Effector memory CD8-positive, alpha-beta T cell (primary cell): Measurements from ENCODE around the gene PGBD5.

Source experiments
- ATAC-seq: fragments of 150-1000 bp; cut with Tn5 transposase; replicated peaks from 2 replicates; pipeline ENCODE4 v1.10.0; 2021; ENCODE audit warnings: mild to moderate bottlenecking, moderate library complexity
- DNase-seq, 3 experiments: peaks; one replicate each; pipeline ENCODE4 v3.0.0; 2021
- H3K27ac Mint-ChIP-seq, 2 donors: one replicate each; pipeline ENCODE4 v1.8.0; 2022; ENCODE audit warnings: mild to moderate bottlenecking in 2 of 2, mixed read lengths in 2 of 2, moderate library complexity in 2 of 2
- H3K27me3 Mint-ChIP-seq, 2 donors: one replicate each; pipeline ENCODE4 v1.8.0; 2022; ENCODE audit warnings: mixed read lengths in 2 of 2
- H3K36me3 Mint-ChIP-seq: one replicate; pipeline ENCODE4 v1.8.0; 2022; ENCODE audit warnings: mild to moderate bottlenecking, moderate library complexity, mixed read lengths; ENCODE audit not compliant: insufficient read depth
- H3K4me1 Mint-ChIP-seq, 2 donors: one replicate each; pipeline ENCODE4 v1.8.0; 2022; ENCODE audit warnings: low read depth in 2 of 2, mixed read lengths in 2 of 2
- H3K4me3 Mint-ChIP-seq, 2 donors: one replicate each; pipeline ENCODE4 v1.8.0; 2022; ENCODE audit warnings: mild to moderate bottlenecking in 2 of 2, mixed read lengths in 2 of 2, moderate library complexity in 2 of 2
- H3K9me3 Mint-ChIP-seq, 2 donors: one replicate each; pipeline ENCODE4 v1.8.0; 2022; ENCODE audit warnings: mixed read lengths in 2 of 2

The PGBD5 gene

DNA sequence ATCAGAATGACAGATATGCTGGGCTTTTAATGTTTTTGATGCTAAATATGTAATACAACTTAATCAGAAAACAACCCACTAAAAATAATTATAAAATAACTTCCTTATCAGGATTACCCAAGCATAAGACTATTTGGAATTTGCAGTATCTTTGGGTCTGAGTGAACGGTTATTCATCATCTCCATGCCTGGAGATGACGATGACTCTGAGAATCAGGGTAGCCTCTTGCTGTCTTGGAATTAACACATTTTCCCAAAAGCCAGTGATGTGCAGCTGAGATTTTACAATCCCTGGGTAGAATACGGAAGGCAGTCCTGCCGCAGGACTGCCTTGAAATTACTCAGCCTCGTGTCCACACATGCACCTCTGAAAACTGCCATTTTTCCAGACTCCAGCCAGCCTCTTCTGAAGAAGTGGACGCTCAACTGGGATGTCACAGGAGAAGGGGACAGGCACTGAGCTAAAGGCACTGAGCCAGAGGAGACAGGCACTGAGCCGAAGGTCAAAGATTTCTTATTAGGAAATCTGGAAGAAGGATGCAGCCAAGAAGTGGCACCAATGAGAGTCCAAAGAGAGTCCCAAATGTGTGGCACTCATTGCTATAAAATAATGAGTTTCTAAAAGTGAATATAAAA, 85.5 kb downstream of the PGBD5 start:
- Mint-ChIP-seq H3K27ac (no peak overlapping the region), H3K9me3 (no peaks in the 10 kb centered on the region), H3K27me3 (peaks cover 34 to 61% of the 10 kb centered on the region in 2 donors), H3K4me3 (no peak overlapping the region), H3K36me3 (no peaks in the 10 kb centered on the region), H3K4me1 (no peaks in the 10 kb centered on the region)
- ATAC-seq: no peak
- DNase-seq: no peak

DNA sequence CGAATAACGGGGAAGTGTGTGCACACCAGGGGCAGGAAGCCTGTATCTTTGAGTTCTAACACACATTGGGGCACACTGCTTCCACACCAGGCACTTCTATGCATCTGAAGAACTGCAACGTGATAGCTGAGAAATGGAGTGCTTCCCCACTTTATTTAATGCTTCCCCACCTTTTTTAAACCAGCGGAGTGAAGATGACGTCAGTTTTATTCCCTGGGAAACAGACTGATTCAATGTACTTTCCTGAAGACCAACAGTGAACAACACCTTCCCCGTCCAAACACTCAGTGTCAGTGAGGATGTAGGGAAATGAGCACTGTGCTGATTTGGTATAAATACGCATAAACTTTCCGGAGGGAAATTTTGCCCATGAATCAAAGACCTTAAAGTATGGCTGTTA, 87.1 kb downstream of the PGBD5 start:
- DNase-seq: no peak
- no peaks in the 10 kb centered on the region for H3K4me1 Mint-ChIP-seq
- H3K9me3 Mint-ChIP-seq: no peaks in the 10 kb centered on the region
- H3K27ac Mint-ChIP-seq: no peak overlapping the region
- H3K36me3 Mint-ChIP-seq: no peaks in the 10 kb centered on the region
- no peak for ATAC-seq
- H3K27me3 Mint-ChIP-seq: peaks cover 29 to 63% of the 10 kb centered on the region in 2 donors
- H3K4me3 Mint-ChIP-seq: no peak overlapping the region

DNA sequence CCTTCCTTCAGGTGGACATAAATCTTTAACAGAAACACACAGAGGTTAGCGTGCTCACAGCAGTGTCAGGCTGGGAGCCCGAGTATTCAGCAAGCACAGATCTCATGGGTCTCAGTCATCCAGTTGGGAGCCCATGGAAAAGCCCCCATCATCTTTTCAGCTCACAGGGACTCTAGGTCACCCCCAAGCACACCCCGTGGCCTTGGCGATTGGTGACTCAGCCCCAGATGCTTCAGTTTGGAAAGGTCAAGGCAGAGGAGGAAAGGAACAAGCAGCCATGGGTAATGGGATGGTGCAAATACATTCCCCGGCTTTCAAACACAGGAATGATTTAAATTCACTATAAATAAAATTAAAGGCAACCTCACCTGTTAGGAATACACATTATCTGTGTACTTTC, 88.9 kb downstream of the PGBD5 start:
- Mint-ChIP-seq H3K27ac (no peak overlapping the region), H3K36me3 (no peaks in the 10 kb centered on the region), H3K4me1 (no peaks in the 10 kb centered on the region), H3K4me3 (no peak overlapping the region), H3K9me3 (no peaks in the 10 kb centered on the region), H3K27me3 (peaks cover 35 to 61% of the 10 kb centered on the region in 2 donors)
- no peak for DNase-seq
- ATAC-seq: no peak

DNA sequence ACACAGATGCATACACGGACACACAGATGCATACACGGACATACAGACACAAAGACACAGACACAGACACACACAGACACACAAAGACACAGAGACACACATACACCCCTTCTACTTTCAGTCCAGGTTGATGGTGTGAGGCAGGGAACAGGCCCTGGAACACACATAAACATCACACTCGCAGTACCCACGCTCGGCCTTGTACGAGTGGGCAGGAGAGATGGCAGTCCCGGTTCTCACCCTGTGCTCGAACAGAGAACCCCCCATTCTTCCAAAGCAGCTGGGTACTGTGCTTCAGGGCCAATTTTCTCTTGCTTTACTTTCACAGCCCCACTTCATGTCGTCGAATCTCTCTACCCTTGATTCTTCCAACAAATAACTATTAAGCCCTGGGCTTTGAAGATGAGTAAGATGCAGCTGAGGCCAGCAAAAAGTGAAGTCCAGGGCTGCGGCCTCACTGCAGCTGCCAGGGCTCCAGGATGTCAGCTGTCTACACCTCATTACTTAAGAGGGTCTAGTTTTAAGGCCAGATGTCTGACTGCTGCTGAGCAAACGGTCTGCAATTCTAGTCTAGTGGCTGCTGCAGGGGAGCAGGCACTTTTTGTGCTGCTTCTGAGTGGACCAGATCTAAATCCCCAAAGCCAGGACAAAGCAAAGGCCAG, 90.1 kb downstream of the PGBD5 start:
- H3K36me3 Mint-ChIP-seq: no peaks in the 10 kb centered on the region
- H3K4me1 Mint-ChIP-seq: no peaks in the 10 kb centered on the region
- H3K27me3 Mint-ChIP-seq: peaks cover 31 to 54% of the 10 kb centered on the region in 2 donors
- H3K27ac Mint-ChIP-seq: no peak overlapping the region
- no peaks in the 10 kb centered on the region for H3K9me3 Mint-ChIP-seq
- no peak overlapping the region for H3K4me3 Mint-ChIP-seq
- DNase-seq: no peak
- ATAC-seq: no peak

DNA sequence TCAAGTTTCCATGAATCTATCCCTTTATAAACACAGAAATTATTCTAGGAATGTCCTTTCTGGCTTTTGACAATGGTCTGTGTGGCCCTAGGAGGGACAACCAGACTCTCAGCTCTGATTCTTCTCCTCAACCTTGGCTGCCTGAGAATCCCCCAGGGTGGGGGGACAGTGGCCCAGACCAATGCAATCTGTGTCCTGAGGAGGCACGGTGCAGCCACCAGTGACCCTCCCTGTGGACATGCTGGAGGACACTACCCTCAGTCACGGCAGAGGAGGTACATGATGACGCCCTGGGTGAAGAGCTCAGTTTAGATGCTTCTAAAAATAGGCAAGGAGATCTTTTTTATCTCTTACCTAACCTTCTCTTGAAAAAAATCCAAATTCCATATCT, 91.7 kb downstream of the PGBD5 start:
- no peaks in the 10 kb centered on the region for H3K36me3 Mint-ChIP-seq
- H3K27ac Mint-ChIP-seq: no peak overlapping the region
- ATAC-seq: no peak
- no peaks in the 10 kb centered on the region for H3K9me3 Mint-ChIP-seq
- DNase-seq: no peak
- no peaks in the 10 kb centered on the region for H3K4me1 Mint-ChIP-seq
- peaks cover 27 to 54% of the 10 kb centered on the region in 2 donors for H3K27me3 Mint-ChIP-seq
- H3K4me3 Mint-ChIP-seq: no peak overlapping the region

DNA sequence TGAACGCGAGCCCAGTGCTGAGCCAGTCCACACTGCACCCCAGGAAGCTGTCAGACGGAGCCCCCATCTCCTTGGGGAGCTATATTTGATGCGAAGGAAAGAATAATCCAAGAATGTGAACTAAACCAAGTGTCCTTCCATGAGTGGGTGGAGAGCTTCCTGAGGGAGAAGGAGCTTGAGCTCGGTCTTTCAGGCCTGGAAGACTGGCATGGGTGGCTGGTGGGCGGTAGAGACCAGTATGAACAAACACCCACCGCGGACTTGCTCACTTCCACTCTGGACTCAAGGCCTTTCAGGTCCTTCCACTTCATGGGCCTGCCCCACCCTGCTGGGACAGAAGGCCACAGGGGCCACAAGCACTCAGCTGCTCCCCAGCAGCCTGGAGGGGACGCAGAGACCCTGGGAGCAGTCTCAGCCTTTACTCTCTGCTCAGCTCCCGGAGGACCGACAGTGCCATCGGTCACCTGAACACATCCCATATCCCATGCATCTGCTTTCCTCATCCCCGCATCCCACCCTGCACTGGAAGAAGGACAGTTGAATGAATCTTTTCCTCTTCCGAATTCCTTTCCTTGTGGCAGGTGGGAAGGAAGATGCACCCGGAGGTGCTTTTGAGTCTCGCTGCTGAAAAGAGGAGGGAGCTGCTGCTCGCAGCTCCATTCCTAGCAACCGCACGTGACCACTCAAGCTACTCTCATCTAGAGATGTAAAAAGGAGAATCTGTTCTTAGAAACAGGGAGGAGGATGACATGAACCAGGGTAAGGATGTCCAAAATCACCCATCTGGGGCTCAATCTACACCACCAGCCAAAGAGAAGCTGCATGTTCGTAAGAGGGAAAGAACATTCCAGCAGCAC, 92.3 kb downstream of the PGBD5 start:
- Mint-ChIP-seq H3K9me3 (no peaks in the 10 kb centered on the region), H3K4me3 (no peak overlapping the region), H3K36me3 (no peaks in the 10 kb centered on the region), H3K4me1 (no peaks in the 10 kb centered on the region), H3K27ac (no peak overlapping the region), H3K27me3 (peaks cover 21 to 54% of the 10 kb centered on the region in 2 donors)
- no peak for ATAC-seq
- DNase-seq: no peak

DNA sequence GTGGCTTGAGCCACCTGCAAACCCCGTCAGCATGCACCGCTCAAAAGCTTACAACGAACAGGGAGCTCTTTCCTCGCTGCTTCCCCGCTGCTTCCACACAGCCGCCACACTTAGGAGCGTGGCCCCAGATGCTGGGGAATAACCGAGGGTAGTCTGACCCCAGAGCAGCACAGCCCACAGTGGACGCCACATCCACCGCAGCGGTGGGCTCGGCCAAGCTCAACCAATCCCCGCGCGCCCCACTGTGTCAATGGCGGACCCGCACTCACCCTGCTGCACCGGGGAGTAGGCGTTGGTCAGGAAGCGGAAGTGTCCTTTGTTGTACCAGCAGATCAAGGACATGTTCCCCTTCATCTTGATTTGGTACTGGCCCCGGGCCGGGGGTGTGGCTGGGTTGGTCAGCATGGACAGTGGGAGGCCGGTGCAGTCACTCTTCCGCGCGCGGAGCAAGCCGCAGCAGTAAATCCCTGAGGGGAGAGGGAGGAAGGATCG, 93.5 kb downstream of the PGBD5 start:
- no peaks in the 10 kb centered on the region for H3K9me3 Mint-ChIP-seq
- DNase-seq: no peak
- H3K36me3 Mint-ChIP-seq: no peaks in the 10 kb centered on the region
- no peak for ATAC-seq
- no peak overlapping the region for H3K27ac Mint-ChIP-seq
- peaks cover 31 to 59% of the 10 kb centered on the region in 2 donors for H3K27me3 Mint-ChIP-seq
- H3K4me3 Mint-ChIP-seq: no peak overlapping the region
- H3K4me1 Mint-ChIP-seq: peaks cover 6 to 7% of the 10 kb centered on the region in 2 donors

DNA sequence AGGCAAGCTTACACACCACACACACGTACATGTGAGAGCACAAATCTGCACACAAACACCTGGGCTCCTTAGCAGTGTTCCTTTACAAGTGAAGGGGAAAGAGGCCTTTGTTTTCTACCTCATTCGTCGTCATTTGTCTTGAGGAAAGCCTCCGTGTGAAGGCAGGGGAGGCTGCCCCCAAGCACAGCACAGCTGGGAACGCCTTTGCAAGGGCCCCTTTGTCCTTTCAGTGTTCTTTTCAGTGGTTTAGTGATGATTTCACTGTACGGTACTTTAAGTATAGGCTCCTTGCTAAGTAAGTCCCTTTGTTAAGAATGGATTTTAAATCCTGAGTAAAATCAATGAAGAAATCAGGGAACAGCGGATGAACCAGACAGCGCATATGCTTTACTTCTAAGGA, 94.1 kb downstream of the PGBD5 start:
- H3K4me3 Mint-ChIP-seq: no peak overlapping the region
- H3K4me1 Mint-ChIP-seq: peaks cover 6 to 7% of the 10 kb centered on the region in 2 donors
- no peak overlapping the region for H3K27ac Mint-ChIP-seq

DNA sequence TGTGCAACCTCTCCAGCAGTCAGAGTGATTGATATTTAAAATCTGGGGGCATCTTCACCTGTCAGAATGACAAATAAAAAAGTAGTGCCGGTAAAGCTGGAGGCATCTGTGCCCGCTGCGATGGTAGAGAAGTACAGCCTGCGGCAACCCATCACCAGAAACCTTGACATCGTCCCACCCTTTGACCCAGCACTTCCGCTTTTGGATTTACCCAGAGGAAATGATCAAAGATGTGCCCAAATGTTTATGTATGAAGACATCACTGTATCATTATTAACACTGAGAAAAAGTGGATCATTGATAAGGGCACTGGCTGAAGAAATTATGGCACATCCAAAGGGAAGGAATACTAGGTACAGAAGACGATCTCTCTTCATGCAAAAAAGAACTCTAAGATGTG, 96.0 kb downstream of the PGBD5 start:
- Mint-ChIP-seq H3K9me3 (no peaks in the 10 kb centered on the region), H3K27ac (no peak overlapping the region), H3K36me3 (no peaks in the 10 kb centered on the region), H3K4me3 (no peak overlapping the region), H3K4me1 (peaks cover 6 to 7% of the 10 kb centered on the region in 2 donors), H3K27me3 (peaks cover 24 to 46% of the 10 kb centered on the region in 2 donors)
- DNase-seq (no peak), ATAC-seq (no peak)

More for the DNA sequence above, 94.1 kb downstream of the PGBD5 start:
- DNase-seq: no peak
- no peak for ATAC-seq
- Mint-ChIP-seq H3K27me3 (peaks cover 27 to 56% of the 10 kb centered on the region in 2 donors), H3K36me3 (no peaks in the 10 kb centered on the region), H3K9me3 (no peaks in the 10 kb centered on the region)

DNA sequence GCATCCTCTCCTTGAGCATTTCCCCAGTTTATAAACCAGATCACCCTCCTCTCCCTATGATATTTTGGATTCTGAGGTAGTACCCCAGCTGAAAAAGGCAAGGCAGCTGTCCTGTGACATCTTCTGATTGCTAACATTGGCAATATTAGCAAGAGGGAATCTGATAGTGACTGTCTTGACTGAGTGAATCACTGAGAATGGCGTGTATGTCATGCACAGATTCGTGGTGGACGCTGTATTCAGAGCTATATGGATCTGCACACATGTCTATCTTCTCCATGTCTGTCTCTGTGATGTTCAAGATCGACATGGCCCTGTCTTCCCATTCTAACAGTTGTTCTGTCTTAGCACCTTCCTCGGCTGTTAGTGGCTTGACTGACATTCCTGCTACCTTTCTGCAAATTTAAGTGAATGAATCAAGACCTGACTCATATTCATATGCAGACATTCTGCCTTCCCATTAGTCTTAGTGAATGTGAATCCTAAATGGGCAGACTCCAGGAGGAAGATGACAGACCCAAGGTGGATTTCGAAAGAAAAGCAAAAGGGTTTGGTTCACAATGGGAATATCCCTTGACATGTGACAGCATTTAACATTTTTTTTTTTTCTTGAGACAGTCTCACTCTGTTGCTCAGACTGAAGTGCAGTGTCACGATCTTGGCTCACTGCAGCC, 97.7 kb downstream of the PGBD5 start:
- H3K4me1 Mint-ChIP-seq: peaks cover 6 to 7% of the 10 kb centered on the region in 2 donors
- H3K27me3 Mint-ChIP-seq: peaks cover 37 to 46% of the 10 kb centered on the region in 2 donors
- no peaks in the 10 kb centered on the region for H3K9me3 Mint-ChIP-seq
- H3K4me3 Mint-ChIP-seq: peak overlapping the region in 1 of 2 donors; percentile 1
- ATAC-seq (no peak), DNase-seq (no peak)
- H3K36me3 Mint-ChIP-seq: no peaks in the 10 kb centered on the region
- no peak overlapping the region for H3K27ac Mint-ChIP-seq

DNA sequence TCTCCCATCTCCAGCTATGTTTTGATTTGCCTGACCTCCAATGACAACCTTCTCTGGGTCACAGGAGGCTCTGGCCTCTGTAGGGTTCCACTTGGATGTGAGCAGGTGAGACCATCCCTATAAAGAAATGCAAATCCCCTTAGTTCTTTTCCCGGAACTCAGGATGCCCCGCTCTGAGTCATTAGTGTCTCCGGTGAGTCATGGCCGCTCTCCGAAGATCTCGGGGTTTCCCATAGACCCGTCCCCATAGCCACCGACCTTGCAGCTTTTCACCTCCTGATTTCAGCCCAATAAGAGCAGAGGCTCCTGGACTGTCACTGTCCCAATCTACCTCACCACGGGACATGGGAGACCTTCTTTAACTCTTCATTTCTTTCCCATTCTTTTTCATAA, 98.2 kb downstream of the PGBD5 start:
- Mint-ChIP-seq H3K36me3 (no peaks in the 10 kb centered on the region), H3K4me3 (peak overlapping the region in 1 of 2 donors; percentile 1), H3K4me1 (peaks cover 6 to 7% of the 10 kb centered on the region in 2 donors), H3K9me3 (no peaks in the 10 kb centered on the region), H3K27me3 (peaks cover 31 to 46% of the 10 kb centered on the region in 2 donors), H3K27ac (no peak overlapping the region)
- DNase-seq: no peak
- no peak for ATAC-seq

DNA sequence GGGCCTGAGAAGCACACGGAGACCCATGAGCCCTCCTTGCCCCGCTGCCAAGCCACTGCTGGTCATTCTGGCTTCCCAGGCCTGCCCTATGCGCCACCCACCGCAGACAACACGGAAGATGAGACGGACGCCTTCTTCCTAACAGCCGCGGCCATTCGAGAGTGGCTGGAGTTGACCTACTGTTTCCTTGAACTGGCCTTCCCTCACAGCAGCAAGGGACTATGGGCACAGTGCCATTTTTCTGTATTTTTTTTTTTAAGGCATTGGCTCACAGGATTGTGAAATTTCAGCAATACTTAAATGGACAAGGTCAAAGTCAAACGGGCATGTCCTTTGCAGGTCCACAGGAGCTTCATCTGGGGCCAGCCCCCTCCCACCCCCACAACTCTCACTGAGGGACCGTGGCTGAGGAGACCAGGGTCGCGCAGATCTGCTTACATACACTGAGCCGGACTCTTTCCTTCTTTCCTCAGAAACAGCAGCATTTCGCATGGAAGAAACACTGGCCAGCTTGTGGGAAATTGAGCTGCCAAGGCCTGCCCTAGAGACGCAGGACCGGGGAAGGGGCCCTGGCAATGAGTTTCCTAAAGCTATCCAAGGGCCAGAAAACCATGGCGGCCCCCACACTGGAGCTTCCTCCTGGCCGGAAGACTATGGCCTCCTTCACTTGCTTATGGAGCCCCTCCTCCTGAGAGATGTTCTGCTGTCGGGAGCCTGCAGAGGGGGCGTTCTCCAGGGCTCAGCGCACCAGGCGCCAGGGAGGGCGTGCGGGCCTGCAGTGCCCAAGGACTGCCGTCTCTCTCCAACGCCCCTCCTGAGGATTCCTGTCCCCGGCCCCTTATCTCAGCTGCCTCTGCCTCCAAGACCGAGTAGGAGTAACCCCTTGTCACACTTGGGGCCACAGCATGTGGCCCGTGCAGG, 98.9 kb downstream of the PGBD5 start:
- DNase-seq (no peak), ATAC-seq (no peak)
- H3K9me3 Mint-ChIP-seq: no peaks in the 10 kb centered on the region
- H3K27me3 Mint-ChIP-seq: peaks cover 31 to 47% of the 10 kb centered on the region in 2 donors
- no peak overlapping the region for H3K27ac Mint-ChIP-seq
- H3K36me3 Mint-ChIP-seq: no peaks in the 10 kb centered on the region
- peaks cover 6 to 7% of the 10 kb centered on the region in 2 donors for H3K4me1 Mint-ChIP-seq
- no peak overlapping the region for H3K4me3 Mint-ChIP-seq
